ENCODE measurements around the gene CCDC33.

- TF ChIP-seq POLR2A (IDR thresholded peaks at IDR 0.05; ENCODE audit: low read depth): no peak
- no peak for TF ChIP-seq CTCF (IDR thresholded peaks at IDR 0.05)
- TF ChIP-seq POLR2AphosphoS5 (IDR thresholded peaks at IDR 0.05): no peak
- TF ChIP-seq EP300 (IDR thresholded peaks at IDR 0.05): no peak
Measured at GRCh38 chr15:74264081-74264501, 28.0 kb downstream of the CCDC33 start.
